Myocyte (in vitro differentiated cells): Measurements from ENCODE around the gene PTGS2. TPM values are rescaled to one million over a fixed set of nuclear protein-coding genes. Genes with fewer than 3 reads are reported as not detected.

Experiments used
- total RNA-seq: library from RNA; depleted of rRNA; stranded (reverse); fragments of >200 nt; gene quantifications from 2 replicates; pipeline ENCODE4 v1.2.3, GENCODE V29; 2014

PTGS2 gene
- total RNA-seq, 1 donor from 2014 or later: not detected

Other genes starting within 250 kb of the PTGS2 start
- not detected in 2 replicates for gene PDC, start 219.3 kb downstream of the PTGS2 start, total RNA-seq
- gene PLA2G4A, start 148.5 kb upstream of the PTGS2 start, total RNA-seq: not detected in 2 replicates